Omental fat pad (tissue), 4 donors: ENCODE measurements around the gene TMEM94. TPM values are rescaled to one million over a fixed set of nuclear protein-coding genes. Genes with fewer than 3 reads are reported as not detected.

ENCODE experiments used
- ATAC-seq: fragments of 150-250 bp; one replicate; pipeline ENCODE4 v1.9.1; 2016; ENCODE audit warnings: mild to moderate bottlenecking, moderate library complexity; ENCODE audit not compliant: low FRiP score
- DNase-seq: peaks from one replicate; pipeline ENCODE4 v3.0.0-alpha.2; 2019; ENCODE audit warnings: low spot score
- CTCF ChIP-seq, 3 donors: fragments of 450-650 bp; IDR thresholded peaks; one replicate each; pipeline ENCODE4 v1.5.1; 2016 to 2017; ENCODE audit warnings: antibody characterized with exemption in 3 of 3, mild to moderate bottlenecking in 3 of 3, moderate library complexity in 2 of 3
- total RNA-seq, 4 donors: library from RNA; depleted of rRNA; stranded (reverse); fragments of >200 nt; gene quantifications; one replicate each; pipeline ENCODE4 v1.1.0, GENCODE V29; 2016

TMEM94 gene
- total RNA-seq, 4 donors from 2014 or later: 27.9 to 66.0 (median 46.1) TPM

DNA sequence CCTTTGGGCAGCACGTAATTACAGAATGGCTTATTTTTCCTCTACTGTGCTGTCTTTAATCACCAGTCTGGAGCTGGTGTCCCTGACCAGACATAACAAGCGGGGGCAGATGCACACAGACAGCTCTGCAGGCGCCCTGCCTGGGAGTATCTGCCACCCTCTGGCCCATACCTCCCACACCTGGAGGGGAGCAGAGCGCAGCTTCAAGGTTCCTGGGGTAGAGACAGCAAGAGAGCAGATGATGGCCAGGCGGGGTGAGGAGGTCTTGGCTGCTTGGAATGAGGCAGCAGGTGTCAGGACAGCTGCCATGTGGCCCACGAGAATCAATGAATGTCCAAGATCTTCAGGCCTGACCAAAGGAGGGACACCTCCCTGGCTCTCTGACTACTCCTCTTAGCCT lies 23.8 kb downstream of the TMEM94 start:
- no peak for ATAC-seq
- no peak for TF ChIP-seq CTCF (IDR thresholded peaks at IDR 0.05)
- no peak for DNase-seq

DNA sequence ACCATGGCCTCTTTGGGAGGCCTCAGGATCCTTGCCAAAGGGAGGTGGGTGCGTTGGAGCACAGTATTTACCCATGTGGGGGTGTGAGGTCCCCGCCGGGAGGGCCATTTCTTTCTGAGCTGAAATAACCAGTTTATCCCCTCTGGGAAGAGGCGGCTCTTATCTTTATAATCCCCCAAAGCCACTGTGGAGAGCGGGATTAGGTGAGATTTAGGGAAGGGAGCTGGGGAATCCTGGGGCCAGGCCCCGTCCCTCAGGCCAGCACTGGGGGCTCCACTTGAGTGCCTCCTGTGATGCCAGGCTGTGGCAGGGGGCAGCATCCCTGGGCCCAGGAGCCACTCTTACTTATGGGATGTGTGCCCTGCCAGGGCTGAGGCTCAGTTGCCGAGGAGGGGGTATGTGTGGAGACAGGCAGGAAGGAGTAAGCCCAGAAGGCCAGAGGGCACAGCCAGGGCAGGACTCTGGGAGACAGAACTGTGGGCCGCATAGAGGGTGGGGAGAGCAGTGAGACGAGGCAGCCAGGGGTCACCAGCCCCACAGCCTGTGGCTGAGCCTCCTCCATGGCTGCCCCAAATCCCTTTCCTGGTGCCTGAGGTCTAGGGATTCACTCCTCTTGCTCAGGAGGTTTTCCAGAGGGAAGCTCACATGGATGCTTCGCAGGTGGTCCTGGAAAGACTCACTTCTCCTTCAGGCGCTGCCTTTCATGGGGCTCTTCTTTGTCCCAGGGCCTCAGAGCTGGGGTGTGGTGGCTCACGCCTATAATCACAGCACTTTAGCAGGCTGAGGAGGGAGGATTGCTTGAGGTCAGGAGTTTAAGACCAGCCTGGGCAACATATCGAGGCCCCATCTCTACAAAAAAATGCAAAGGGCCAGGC lies 25.0 kb downstream of the TMEM94 start:
- no peak for TF ChIP-seq CTCF (IDR thresholded peaks at IDR 0.05)
- ATAC-seq: no peak
- no peak for DNase-seq

GRCh38 chr17:75482098-75482942 lies 25.9 kb downstream of the TMEM94 start:
- ATAC-seq: no peak
- DNase-seq: no peak
- TF ChIP-seq CTCF (IDR thresholded peaks at IDR 0.05): no peak

DNA sequence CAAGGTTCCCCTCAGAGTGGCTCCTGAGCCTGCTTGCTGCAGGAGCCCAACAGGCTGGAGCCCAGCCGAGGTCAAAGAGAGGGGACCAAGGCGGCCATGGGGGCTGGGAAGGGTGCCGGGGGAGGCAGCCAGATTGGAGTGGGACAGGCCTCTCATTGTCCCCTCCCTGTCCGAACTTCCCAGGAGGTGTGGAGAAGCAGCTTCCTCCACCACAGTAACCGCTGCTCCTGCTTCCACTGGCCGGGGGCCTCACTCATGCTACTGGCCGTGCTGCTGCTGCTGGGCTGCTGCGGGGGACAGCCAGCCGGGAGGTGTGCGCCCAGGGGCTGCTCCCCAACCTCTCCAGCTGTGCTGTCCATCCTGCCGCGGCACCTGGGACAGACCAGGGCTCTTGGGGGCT lies 29.3 kb downstream of the TMEM94 start:
- no peak for TF ChIP-seq CTCF (IDR thresholded peaks at IDR 0.05)
- no peak for ATAC-seq
- DNase-seq: no peak

- DNase-seq: no peak
- no peak for ATAC-seq
- no peak for TF ChIP-seq CTCF (IDR thresholded peaks at IDR 0.05)
Observed at GRCh38 chr17:75486151-75486550, 29.7 kb downstream of the TMEM94 start.

- DNase-seq (no peak), ATAC-seq (no peak)
- no peak for TF ChIP-seq CTCF (IDR thresholded peaks at IDR 0.05)
Observed at GRCh38 chr17:75486951-75487350, 30.5 kb downstream of the TMEM94 start.
